Pericardium fibroblast (primary cell): Measurements from ENCODE around the gene ID3. TPM values are rescaled to one million over a fixed set of nuclear protein-coding genes. Genes with fewer than 3 reads are reported as not detected.

Experiments used
- total RNA-seq: library from RNA; depleted of rRNA; stranded (reverse); fragments of >200 nt; gene quantifications from 2 replicates; pipeline ENCODE4 v1.2.3, GENCODE V29; 2015

Gene ID3
- total RNA-seq, result 57.5 and 165 TPM in 2 replicates

DNA sequence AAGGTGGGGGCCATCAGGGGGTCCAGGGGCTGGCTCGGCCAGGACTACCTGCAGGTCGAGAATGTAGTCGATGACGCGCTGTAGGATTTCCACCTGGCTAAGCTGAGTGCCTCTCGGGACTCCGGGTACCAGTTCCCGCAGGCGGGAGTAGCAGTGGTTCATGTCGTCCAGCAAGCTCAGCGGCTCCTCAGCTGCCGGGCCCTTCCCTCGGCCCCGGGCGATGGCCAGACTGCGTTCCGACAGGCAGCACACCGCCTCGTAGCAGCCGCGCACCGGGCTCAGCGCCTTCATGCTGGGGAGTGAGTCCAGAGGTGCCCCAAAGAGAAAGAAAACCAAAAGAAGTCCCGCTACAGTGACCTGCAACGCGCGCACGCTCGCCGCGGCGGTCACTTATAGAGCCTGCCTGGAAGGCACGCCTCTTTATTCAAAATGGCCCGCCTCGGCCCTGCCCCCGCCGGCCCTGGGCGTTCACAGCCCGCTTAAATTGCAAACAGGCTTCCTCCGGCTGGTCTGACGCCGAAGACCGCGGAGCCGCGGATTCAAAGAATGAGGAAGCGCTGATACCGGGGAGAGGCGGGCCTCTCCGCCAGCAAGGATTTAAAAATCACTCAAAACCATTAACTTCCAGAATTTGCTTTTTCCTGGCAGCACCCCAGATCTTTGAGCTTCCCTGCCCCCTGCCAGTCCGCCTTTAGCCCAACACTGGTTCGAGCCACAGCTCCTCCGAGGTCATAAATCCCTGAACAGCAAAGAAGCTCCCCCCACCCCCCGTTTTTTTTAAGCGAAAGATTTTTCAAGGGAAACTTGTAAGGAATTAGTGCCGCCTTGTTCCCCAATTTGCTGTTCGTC is at the start of gene ID3:
TSS of gene ID3 (minus strand) at position 366 of the 849 bp plus-strand sequence. CDS start at position 291, 75 bp downstream.

GRCh38 chr1:23530747-23531561 is 28.3 kb downstream of the ID3 start, which contains the start of gene E2F2:
Gene E2F2, minus strand, starts transcription at chr1:23531233. Its CDS starts 440 bp downstream, at chr1:23530793.

Other genes starting within 250 kb of the ID3 start
- gene HNRNPR, start 215.2 kb downstream of the ID3 start, total RNA-seq, result 39.8 and 50.9 TPM in 2 replicates
- 13.5 and 21.4 TPM in 2 replicates for gene ZNF436, start 189.7 kb downstream of the ID3 start, total RNA-seq
- 1.5 and 10.9 TPM in 2 replicates for gene TCEA3, start 134.8 kb downstream of the ID3 start, total RNA-seq
- 67.4 and 143 TPM in 2 replicates for gene ASAP3, start 75.3 kb downstream of the ID3 start, total RNA-seq
- under 0.01 and 0.12 TPM in 2 replicates for gene E2F2, start 28.3 kb downstream of the ID3 start, total RNA-seq
- 1,531 and 1,875 TPM in 2 replicates for gene RPL11, start 132.3 kb upstream of the ID3 start, total RNA-seq
- gene ELOA, start 184.0 kb upstream of the ID3 start, total RNA-seq, result 18.9 and 28.0 TPM in 2 replicates
- gene PITHD1, start 218.9 kb upstream of the ID3 start, total RNA-seq, result 26.7 and 29.5 TPM in 2 replicates
- 45.9 and 60.2 TPM in 2 replicates for gene LYPLA2, start 231.6 kb upstream of the ID3 start, total RNA-seq
- 12.0 and 34.3 TPM in 2 replicates for gene GALE, start 241.3 kb upstream of the ID3 start, total RNA-seq